ENCODE measurements around the gene ABCB9. TPM values are rescaled to one million over a fixed set of nuclear protein-coding genes. Genes with fewer than 3 reads are reported as not detected.

ABCB9 gene
- total RNA-seq, 1 experiment from 2014 or later = 6.3 TPM

DNA sequence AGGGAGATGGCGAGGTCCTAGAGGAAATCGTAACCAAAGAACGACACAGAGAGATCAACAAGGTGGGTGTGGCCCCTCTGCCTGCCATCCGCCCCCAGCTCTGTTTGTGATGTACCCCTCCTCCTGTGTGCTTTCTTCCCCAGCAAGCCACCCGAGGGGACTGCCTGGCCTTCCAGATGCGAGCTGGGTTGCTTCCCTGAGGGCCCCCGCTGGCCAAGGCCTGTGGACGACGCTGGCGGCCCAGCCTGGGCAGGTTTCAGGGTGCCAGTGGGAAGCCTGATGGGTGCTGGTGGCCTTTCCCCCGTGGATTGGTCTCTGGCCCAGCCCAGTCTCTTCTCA, 16.2 kb upstream of the ABCB9 start:
- peak overlapping the region; percentile 85 for H3K4me3 Mint-ChIP-seq
- no peak overlapping the region for H3K27ac Mint-ChIP-seq
- peaks cover 21% of the 10 kb centered on the region for H3K4me1 Mint-ChIP-seq
- no peak for DNase-seq (ENCODE audit: low spot score)
- TF ChIP-seq, protein P1, sequence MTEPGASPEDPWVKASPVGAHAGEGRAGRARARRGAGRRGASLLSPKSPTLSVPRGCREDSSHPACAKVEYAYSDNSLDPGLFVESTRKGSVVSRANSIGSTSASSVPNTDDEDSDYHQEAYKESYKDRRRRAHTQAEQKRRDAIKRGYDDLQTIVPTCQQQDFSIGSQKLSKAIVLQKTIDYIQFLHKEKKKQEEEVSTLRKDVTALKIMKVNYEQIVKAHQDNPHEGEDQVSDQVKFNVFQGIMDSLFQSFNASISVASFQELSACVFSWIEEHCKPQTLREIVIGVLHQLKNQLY (CRISPR knock-in tag; IDR thresholded peaks at IDR 0.05) = no peak
- no peak for TF ChIP-seq FOXK1 (CRISPR knock-in tag; IDR thresholded peaks at IDR 0.05)
- TF ChIP-seq SMAD3 (CRISPR knock-in tag; IDR thresholded peaks at IDR 0.05; ENCODE audit: borderline replicate concordance) = no peak
- TF ChIP-seq, protein P2, sequence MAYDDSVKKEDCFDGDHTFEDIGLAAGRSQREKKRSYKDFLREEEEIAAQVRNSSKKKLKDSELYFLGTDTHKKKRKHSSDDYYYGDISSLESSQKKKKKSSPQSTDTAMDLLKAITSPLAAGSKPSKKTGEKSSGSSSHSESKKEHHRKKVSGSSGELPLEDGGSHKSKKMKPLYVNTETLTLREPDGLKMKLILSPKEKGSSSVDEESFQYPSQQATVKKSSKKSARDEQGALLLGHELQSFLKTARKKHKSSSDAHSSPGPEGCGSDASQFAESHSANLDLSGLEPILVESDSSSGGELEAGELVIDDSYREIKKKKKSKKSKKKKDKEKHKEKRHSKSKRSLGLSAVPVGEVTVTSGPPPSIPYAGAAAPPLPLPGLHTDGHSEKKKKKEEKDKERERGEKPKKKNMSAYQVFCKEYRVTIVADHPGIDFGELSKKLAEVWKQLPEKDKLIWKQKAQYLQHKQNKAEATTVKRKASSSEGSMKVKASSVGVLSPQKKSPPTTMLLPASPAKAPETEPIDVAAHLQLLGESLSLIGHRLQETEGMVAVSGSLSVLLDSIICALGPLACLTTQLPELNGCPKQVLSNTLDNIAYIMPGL (CRISPR knock-in tag; IDR thresholded peaks at IDR 0.05) = no peak
- no peak for TF ChIP-seq JAZF1 (CRISPR knock-in tag; IDR thresholded peaks at IDR 0.05)
- POLR2A ChIA-PET = no interaction called here
- no peak for ATAC-seq
- peaks cover 4% of the 10 kb centered on the region; the same call in 1 of the 2 replicates for H3K36me3 Mint-ChIP-seq
- no peaks in the 10 kb centered on the region for H3K27me3 Mint-ChIP-seq (ENCODE audit: low read depth)
- H3K9me3 Mint-ChIP-seq = no peaks in the 10 kb centered on the region
- CTCF ChIA-PET = interaction anchor here (1.4 to 2.1 kb wide), 2 partner anchors 122 to 256 kb away, joined by 4 to 5 read pairs; no protein-coding TSS in a partner anchor

DNA sequence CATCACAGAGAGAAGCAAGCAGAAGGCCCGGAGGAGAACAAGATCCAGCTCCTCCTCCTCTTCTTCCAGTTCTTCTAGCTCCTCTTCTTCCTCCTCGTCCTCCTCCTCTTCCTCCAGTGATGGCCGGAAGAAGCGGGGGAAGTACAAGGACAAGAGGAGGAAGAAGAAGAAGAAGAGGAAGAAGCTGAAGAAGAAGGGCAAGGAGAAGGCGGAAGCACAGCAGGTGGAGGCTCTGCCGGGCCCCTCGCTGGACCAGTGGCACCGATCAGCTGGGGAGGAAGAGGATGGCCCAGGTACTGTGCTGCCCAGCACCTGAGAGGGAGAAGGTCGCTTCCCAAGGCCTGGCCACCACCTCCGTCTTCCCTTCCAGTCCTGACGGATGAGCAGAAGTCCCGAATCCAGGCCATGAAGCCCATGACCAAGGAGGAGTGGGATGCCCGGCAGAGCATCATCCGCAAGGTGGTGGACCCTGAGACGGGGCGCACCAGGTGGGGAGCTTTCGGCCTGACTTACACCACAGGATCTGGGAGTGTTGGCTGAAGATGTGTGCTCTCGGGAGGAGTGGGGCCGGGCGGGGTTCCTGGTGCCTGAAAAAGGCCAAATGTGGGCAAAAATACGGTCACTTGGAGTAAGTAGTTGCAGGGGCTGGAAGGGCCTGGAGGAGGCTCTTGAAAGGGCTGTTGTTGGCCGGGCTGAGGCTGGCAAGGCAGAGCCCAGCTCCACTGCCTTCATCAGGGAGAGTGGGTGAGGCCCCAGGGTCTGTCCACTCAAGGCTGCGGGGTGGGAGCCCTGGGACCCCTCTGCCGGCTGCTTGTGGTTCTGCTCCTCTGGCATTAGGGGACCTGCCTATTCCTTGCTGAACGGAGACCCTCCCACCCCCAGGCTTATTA, 15.6 kb upstream of the ABCB9 start:
- peaks cover 4% of the 10 kb centered on the region; the same call in 1 of the 2 replicates for H3K36me3 Mint-ChIP-seq
- H3K9me3 Mint-ChIP-seq = no peaks in the 10 kb centered on the region
- H3K27ac Mint-ChIP-seq = no peak overlapping the region
- H3K4me1 Mint-ChIP-seq = peaks cover 21% of the 10 kb centered on the region
- TF ChIP-seq, protein P3, sequence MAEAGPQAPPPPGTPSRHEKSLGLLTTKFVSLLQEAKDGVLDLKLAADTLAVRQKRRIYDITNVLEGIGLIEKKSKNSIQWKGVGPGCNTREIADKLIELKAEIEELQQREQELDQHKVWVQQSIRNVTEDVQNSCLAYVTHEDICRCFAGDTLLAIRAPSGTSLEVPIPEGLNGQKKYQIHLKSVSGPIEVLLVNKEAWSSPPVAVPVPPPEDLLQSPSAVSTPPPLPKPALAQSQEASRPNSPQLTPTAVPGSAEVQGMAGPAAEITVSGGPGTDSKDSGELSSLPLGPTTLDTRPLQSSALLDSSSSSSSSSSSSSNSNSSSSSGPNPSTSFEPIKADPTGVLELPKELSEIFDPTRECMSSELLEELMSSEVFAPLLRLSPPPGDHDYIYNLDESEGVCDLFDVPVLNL (CRISPR knock-in tag; IDR thresholded peaks at IDR 0.05; ENCODE audit: borderline replicate concordance, low read depth) = no peak
- TF ChIP-seq, protein P4, sequence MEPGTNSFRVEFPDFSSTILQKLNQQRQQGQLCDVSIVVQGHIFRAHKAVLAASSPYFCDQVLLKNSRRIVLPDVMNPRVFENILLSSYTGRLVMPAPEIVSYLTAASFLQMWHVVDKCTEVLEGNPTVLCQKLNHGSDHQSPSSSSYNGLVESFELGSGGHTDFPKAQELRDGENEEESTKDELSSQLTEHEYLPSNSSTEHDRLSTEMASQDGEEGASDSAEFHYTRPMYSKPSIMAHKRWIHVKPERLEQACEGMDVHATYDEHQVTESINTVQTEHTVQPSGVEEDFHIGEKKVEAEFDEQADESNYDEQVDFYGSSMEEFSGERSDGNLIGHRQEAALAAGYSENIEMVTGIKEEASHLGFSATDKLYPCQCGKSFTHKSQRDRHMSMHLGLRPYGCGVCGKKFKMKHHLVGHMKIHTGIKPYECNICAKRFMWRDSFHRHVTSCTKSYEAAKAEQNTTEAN (CRISPR knock-in tag; IDR thresholded peaks at IDR 0.05) = no peak
- TF ChIP-seq ZNF138 (CRISPR knock-in tag; conservative IDR thresholded peaks at IDR 0.05) (no peak), GTF2I (CRISPR knock-in tag; conservative IDR thresholded peaks at IDR 0.05) (no peak)
- TF ChIP-seq, protein P5, sequence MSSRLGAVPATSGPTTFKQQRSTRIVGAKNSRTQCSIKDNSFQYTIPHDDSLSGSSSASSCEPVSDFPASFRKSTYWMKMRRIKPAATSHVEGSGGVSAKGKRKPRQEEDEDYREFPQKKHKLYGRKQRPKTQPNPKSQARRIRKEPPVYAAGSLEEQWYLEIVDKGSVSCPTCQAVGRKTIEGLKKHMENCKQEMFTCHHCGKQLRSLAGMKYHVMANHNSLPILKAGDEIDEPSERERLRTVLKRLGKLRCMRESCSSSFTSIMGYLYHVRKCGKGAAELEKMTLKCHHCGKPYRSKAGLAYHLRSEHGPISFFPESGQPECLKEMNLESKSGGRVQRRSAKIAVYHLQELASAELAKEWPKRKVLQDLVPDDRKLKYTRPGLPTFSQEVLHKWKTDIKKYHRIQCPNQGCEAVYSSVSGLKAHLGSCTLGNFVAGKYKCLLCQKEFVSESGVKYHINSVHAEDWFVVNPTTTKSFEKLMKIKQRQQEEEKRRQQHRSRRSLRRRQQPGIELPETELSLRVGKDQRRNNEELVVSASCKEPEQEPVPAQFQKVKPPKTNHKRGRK (CRISPR knock-in tag; IDR thresholded peaks at IDR 0.05; ENCODE audit: borderline replicate concordance) = no peak
- peak overlapping the region; percentile 85 for H3K4me3 Mint-ChIP-seq
- ChIA-PET POLR2A (no interaction called here), CTCF (interaction anchor here (0.9 to 2.1 kb wide), 3 partner anchors 114 to 256 kb away, joined by 3 to 5 read pairs (median 4); no protein-coding TSS in a partner anchor)
- H3K27me3 Mint-ChIP-seq (ENCODE audit: low read depth) = no peaks in the 10 kb centered on the region
- DNase-seq (ENCODE audit: low spot score) = no peak
- ATAC-seq = no peak

DNA sequence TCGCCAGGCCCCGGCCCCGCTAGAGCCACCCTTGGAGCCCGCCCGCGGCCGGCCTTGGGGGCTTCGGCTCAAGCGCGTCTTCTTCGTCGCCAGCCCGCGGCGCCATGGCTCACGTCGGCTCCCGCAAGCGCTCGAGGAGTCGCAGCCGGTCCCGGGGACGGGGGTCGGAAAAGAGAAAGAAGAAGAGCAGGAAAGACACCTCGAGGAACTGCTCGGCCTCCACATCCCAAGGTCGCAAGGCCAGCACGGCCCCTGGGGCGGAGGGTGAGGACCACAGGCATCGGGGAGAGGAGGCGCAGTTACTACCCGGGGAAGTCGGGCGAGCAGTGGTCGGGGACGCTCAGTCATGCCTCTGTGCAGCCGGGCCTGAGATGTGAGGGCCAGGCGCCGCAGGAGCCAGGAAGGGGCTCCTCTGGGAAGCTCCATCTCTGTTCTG, 14.8 kb upstream of the ABCB9 start:
- Mint-ChIP-seq H3K27ac (0 out of 2 replicates have a peak overlapping the region, but pooled peaks have one; percentile 68), H3K9me3 (no peaks in the 10 kb centered on the region), H3K4me1 (peaks cover 23% of the 10 kb centered on the region), H3K36me3 (peaks cover 4% of the 10 kb centered on the region; the same call in 1 of the 2 replicates), H3K4me3 (peak overlapping the region; percentile 85), H3K27me3 (ENCODE audit: low read depth) (no peaks in the 10 kb centered on the region)
- DNase-seq (ENCODE audit: low spot score) (no peak), ATAC-seq (peak; percentile 6)
- ChIA-PET CTCF (interaction anchor here (0.9 to 2.1 kb wide), 2 partner anchors 113 to 257 kb away, joined by 3 to 5 read pairs; no protein-coding TSS in a partner anchor), POLR2A (no interaction called here)
- TF ChIP-seq ZNF219 (CRISPR knock-in tag; IDR thresholded peaks at IDR 0.05; ENCODE audit: borderline replicate concordance) (0 out of 2 replicates have a peak, but pooled peaks have one; percentile 24), PRRX2 (CRISPR knock-in tag; IDR thresholded peaks at IDR 0.05) (no peak), CBFB (CRISPR knock-in tag; IDR thresholded peaks at IDR 0.05; ENCODE audit: low read depth) (0 out of 2 replicates have a peak, but pooled peaks have one; percentile 19)
